AG04450 (cell line): Measurements from ENCODE around the gene CD180. TPM values are rescaled to one million over a fixed set of nuclear protein-coding genes. Genes with fewer than 3 reads are reported as not detected.

Source experiments
- CTCF ChIA-PET: fragments of 300-600, 350-600 bp; formaldehyde crosslinking; extraction: SDS; loops from one replicate; lab custom pipeline; 2022; ENCODE audit warnings: antibody characterized with exemption, inconsistent platforms; lab: Charles Lee
- POLR2A ChIA-PET: fragments of 350-600 bp; formaldehyde crosslinking; extraction: SDS; loops from one replicate; lab custom pipeline; 2021; ENCODE audit warnings: antibody characterized with exemption, inconsistent platforms; lab: Yijun Ruan, JAX
- DNase-seq: peaks from one replicate; pipeline ENCODE4 v3.0.0-alpha.2; 2011; ENCODE audit warnings: low read depth, low spot score
- H3K27ac ChIP-seq: one replicate; pipeline ENCODE4 v1.5.1; 2012; ENCODE audit warnings: low read depth, low read length, control low read depth
- H3K27me3 ChIP-seq: one replicate; pipeline ENCODE4 v1.6.0; 2012; ENCODE audit warnings: low read length; ENCODE audit not compliant: control insufficient read depth, insufficient read depth
- H3K4me3 ChIP-seq: 2 replicates; pipeline ENCODE4 v1.5.1; 2011; ENCODE audit warnings: mild to moderate bottlenecking, low read depth, low read length, control low read depth
- H3K9me3 ChIP-seq: 2 replicates; pipeline ENCODE4 v1.5.1; 2012; ENCODE audit warnings: low read length; ENCODE audit not compliant: control insufficient read depth, insufficient read depth
- polyA plus RNA-seq: library from polyadenylated mRNA; depleted of rRNA; stranded (reverse); fragments of >200 nt; gene quantifications from 2 replicates; pipeline ENCODE4 v1.2.3, GENCODE V29; 2011
- TF ChIP-seq, protein P1 (sequence below): IDR thresholded peaks from 2 replicates; pipeline ENCODE4 v1.5.1; 2011; ENCODE audit warnings: low read depth, low read length, control low read depth, inconsistent platforms

Gene CD180
- polyA plus RNA-seq, 1 experiment = not detected

DNA sequence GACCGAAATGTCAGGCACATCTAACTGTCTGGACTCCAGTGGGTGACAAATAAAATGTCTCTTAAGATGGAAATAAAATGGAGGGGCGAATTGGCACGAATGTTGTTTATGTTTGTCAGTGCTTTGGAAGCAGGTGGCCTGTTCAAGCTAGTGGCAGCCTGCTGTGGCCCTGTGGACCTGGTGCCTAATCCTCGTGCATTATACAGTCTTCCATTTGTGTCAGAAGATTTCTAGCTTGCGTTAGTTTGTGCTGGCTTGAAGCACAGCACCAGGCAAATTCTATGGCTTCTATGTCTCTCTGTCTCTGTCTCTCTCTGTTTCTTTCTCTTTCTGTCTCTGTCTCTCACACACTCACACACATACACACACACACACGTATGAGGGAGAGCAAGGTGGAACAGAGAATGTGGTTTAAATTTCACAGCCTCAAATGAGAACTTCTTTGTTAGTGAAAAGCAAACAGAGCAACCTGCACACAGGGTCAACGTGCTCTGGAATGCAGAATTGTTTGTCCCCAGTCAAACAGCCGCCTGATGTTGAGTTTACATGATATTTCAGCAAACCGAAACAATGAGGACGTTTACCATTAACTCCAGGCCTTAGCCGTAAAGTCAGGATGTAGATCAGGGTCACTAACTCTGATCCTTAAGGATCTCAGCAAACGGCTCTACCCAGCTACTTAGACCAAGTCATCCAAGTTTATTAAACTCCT is 39.0 kb upstream of the CD180 start:
- Histone ChIP-seq H3K27me3 (no peaks in the 10 kb centered on the region), H3K4me3 (no peak overlapping the region), H3K9me3 (no peaks in the 10 kb centered on the region), H3K27ac (no peak overlapping the region)
- ChIA-PET CTCF (interaction anchor here (2.4 kb wide), 1 partner anchor 11 kb away, joined by 12 read pairs; no protein-coding TSS in a partner anchor), POLR2A (no interaction called here)
- DNase-seq = no peak
- TF ChIP-seq, protein P1, sequence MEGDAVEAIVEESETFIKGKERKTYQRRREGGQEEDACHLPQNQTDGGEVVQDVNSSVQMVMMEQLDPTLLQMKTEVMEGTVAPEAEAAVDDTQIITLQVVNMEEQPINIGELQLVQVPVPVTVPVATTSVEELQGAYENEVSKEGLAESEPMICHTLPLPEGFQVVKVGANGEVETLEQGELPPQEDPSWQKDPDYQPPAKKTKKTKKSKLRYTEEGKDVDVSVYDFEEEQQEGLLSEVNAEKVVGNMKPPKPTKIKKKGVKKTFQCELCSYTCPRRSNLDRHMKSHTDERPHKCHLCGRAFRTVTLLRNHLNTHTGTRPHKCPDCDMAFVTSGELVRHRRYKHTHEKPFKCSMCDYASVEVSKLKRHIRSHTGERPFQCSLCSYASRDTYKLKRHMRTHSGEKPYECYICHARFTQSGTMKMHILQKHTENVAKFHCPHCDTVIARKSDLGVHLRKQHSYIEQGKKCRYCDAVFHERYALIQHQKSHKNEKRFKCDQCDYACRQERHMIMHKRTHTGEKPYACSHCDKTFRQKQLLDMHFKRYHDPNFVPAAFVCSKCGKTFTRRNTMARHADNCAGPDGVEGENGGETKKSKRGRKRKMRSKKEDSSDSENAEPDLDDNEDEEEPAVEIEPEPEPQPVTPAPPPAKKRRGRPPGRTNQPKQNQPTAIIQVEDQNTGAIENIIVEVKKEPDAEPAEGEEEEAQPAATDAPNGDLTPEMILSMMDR = no peak

DNA sequence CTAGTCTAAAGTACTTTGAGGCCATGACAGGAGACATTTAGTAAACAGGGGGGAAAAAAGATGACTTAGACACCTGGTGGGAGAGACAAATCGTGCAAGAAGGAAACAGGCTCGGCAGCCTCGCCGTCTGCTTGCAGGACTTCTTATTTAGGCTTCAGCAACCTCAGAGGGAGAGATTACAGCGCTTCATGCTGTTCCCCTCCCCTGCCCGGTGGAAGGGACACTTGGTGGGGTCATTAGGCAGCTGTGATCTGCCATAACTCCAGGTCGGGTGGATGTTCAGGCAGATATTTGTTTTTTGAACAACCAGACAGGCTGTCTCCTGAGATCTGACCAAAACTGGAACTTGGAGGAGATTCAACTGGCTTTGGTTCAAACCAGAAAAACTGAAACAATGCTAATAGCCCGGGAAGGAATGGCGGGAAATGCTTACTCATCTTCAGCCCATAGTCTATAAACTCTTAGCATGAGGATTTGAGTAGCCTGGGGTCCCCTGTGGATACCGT is 38.1 kb upstream of the CD180 start:
- peak; percentile 37 for DNase-seq
- peak overlapping the region; percentile 50 for H3K27ac ChIP-seq
- H3K27me3 ChIP-seq = no peaks in the 10 kb centered on the region
- TF ChIP-seq, protein P1 = no peak
- POLR2A ChIA-PET = no interaction called here
- CTCF ChIA-PET = interaction anchor here (0.5 to 2.4 kb wide), 2 partner anchors 11 to 79 kb away, joined by 6 to 12 read pairs; no protein-coding TSS in a partner anchor
- no peaks in the 10 kb centered on the region for H3K9me3 ChIP-seq
- peak overlapping the region; percentile 51 for H3K4me3 ChIP-seq

DNA sequence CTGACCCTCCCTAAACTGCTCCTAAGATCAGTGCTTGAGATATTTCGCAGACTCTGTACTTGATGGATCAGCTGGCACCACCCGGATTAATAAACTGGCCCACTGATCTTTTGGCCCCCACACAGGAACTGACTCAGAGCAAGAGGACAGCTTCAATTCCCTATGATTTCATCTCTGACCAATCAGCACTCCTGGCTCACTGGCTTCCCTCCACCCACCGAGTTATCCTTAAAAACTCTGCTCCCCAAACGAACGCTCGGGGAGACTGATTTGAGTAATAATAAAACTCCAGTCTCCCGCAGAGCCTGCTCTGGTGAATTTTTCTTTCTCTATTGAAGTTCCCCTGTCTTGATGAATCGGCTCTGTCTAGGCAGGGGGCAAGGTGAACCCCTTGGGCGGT is 36.5 kb upstream of the CD180 start:
- no peaks in the 10 kb centered on the region for H3K27me3 ChIP-seq
- no peak overlapping the region for H3K4me3 ChIP-seq
- DNase-seq = no peak
- POLR2A ChIA-PET = no interaction called here
- no peak overlapping the region for H3K27ac ChIP-seq
- H3K9me3 ChIP-seq = no peaks in the 10 kb centered on the region
- CTCF ChIA-PET = no interaction called here
- TF ChIP-seq, protein P1 = no peak

DNA sequence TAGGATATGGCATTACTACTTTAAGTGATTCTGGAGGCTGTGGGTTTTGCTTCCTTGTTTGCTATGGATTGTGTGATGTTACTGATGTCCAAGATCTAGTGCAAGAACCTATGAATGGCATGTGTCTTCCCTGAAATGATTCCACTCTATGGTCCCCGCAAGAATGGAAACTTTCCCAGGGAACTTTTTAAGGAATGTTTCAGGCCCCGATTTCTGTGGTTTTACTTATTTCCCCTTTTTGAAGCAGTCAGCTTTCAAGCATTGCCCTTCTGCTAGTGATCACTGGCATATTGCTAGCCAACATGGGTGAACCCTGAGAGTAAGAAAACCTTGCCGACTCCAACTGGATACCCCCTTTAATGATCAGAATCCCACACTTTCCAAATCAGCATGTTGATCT is 26.6 kb upstream of the CD180 start:
- TF ChIP-seq, protein P1 = no peak
- H3K27ac ChIP-seq = no peak overlapping the region
- no peak for DNase-seq
- ChIA-PET POLR2A (no interaction called here), CTCF (interaction anchor here (1.4 kb wide), 1 partner anchor 14 kb away, joined by 10 read pairs; no protein-coding TSS in a partner anchor)
- H3K27me3 ChIP-seq = no peaks in the 10 kb centered on the region
- H3K9me3 ChIP-seq = no peaks in the 10 kb centered on the region
- no peak overlapping the region for H3K4me3 ChIP-seq
